ENCODE results near the gene RBP2.

RBP2 gene

GRCh38 chr3:139434764-139435307 is 41.5 kb downstream of the RBP2 start:
- DNase-seq (ENCODE audit: low read depth), result no peak
- H3K4me3 ChIP-seq (ENCODE audit: low read depth, low read length), result no peak overlapping the region
- no peak for TF ChIP-seq CTCF (IDR thresholded peaks at IDR 0.05; ENCODE audit: low read depth, low read length, missing control alignments)

GRCh38 chr3:139434228-139434627 is 42.1 kb downstream of the RBP2 start:
- TF ChIP-seq CTCF (IDR thresholded peaks at IDR 0.05; ENCODE audit: low read depth, low read length, missing control alignments), result no peak
- no peak overlapping the region for H3K4me3 ChIP-seq (ENCODE audit: low read depth, low read length)
- DNase-seq (ENCODE audit: low read depth), result no peak

GRCh38 chr3:139433089-139433488 is 43.2 kb downstream of the RBP2 start:
- no peak overlapping the region for H3K4me3 ChIP-seq (ENCODE audit: low read depth, low read length)
- TF ChIP-seq CTCF (IDR thresholded peaks at IDR 0.05; ENCODE audit: low read depth, low read length, missing control alignments), result no peak
- no peak for DNase-seq (ENCODE audit: low read depth)

GRCh38 chr3:139430493-139430892 is 45.8 kb downstream of the RBP2 start:
- no peak overlapping the region for H3K4me3 ChIP-seq (ENCODE audit: low read depth, low read length)
- TF ChIP-seq CTCF (IDR thresholded peaks at IDR 0.05; ENCODE audit: low read depth, low read length, missing control alignments), result no peak
- no peak for DNase-seq (ENCODE audit: low read depth)

- no peak overlapping the region for H3K4me3 ChIP-seq (ENCODE audit: low read depth, low read length)
- peak; percentile 70 for TF ChIP-seq CTCF (IDR thresholded peaks at IDR 0.05; ENCODE audit: low read depth, low read length, missing control alignments)
- DNase-seq (ENCODE audit: low read depth), result peak; percentile 27
These were observed 48.8 kb downstream of the RBP2 start for GRCh38 chr3:139427283-139428060.

GRCh38 chr3:139425745-139426400 is 50.4 kb downstream of the RBP2 start:
- H3K4me3 ChIP-seq (ENCODE audit: low read depth, low read length), result no peak overlapping the region
- DNase-seq (ENCODE audit: low read depth), result no peak
- TF ChIP-seq CTCF (IDR thresholded peaks at IDR 0.05; ENCODE audit: low read depth, low read length, missing control alignments), result no peak

All from GM12864 (cell line).